LoVo (cell line): ENCODE results near the gene ZFP36.

Experiments used
- DNase-seq: peaks from one replicate; pipeline ENCODE4 v3.0.0-alpha.2; 2016; ENCODE audit warnings: low spot score

Gene ZFP36

GRCh38 chr19:39419003-39419402 lies 12.4 kb downstream of the ZFP36 start:
- DNase-seq = no peak

DNA sequence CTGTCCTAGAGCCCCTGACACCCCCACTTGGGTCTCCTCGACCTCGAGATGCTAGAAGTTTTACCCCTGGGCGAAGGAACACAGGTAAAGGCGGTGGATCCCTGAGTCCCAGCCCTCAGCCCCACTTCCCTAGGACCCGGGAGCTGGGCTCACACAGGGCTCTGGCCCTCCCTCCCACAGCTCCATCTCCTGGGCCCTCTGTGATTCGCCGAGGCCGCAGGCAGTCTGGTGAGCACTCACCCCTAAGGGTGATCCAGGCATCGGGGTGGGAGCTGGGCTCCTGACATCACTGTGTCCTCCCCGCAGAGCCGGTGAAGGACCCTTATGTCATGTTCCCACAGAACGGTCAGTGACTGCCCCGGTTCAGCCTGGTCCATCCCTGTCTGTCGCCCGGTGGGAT lies 14.1 kb downstream of the ZFP36 start:
- no peak for DNase-seq

DNA sequence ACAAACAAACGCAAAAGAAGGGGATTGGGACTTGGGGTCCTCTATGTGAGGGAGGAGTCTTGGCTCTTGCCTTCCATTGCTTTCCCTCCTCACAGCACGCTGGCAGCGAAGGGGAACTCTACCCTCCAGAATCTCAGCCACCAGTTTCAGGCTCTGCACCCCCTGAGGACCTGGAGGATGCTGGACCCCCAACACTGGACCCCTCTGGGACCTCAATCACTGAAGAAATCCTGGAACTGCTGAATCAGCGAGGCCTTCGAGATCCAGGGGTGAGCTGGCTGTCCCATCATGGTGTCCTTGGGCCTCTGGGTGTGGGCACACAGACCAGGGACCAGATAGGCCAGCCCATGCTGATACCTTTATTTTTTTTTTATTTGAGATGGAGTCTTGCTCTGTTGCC lies 15.4 kb downstream of the ZFP36 start:
- DNase-seq = no peak

GRCh38 chr19:39423258-39424086 lies 16.8 kb downstream of the ZFP36 start:
- no peak for DNase-seq

- no peak for DNase-seq
Observed at GRCh38 chr19:39424934-39425333, 18.3 kb downstream of the ZFP36 start.

GRCh38 chr19:39425744-39426143 lies 19.1 kb downstream of the ZFP36 start:
- DNase-seq = no peak

DNA sequence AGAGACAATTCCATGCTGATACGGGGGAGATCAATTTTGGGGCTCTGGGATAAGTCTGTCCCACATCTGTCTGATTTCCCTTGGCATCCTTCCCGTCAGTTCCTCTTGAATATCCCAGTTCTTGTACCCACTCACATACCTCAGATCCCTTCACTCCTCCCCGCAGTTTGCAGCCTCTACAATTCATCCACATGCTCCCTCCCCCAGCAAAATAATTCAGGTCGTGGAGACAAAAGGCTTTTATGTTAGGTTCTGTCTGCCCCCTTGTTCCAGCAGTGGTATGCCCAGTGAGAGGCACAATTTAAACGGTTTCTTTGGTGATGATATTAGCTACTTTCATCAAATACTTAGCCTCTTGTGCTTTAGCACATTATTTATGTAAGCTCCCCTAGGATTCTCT lies 19.5 kb downstream of the ZFP36 start:
- no peak for DNase-seq

GRCh38 chr19:39427707-39428106 lies 21.1 kb downstream of the ZFP36 start:
- DNase-seq = no peak

- no peak for DNase-seq
Observed at GRCh38 chr19:39428283-39429112, 21.9 kb downstream of the ZFP36 start.

DNA sequence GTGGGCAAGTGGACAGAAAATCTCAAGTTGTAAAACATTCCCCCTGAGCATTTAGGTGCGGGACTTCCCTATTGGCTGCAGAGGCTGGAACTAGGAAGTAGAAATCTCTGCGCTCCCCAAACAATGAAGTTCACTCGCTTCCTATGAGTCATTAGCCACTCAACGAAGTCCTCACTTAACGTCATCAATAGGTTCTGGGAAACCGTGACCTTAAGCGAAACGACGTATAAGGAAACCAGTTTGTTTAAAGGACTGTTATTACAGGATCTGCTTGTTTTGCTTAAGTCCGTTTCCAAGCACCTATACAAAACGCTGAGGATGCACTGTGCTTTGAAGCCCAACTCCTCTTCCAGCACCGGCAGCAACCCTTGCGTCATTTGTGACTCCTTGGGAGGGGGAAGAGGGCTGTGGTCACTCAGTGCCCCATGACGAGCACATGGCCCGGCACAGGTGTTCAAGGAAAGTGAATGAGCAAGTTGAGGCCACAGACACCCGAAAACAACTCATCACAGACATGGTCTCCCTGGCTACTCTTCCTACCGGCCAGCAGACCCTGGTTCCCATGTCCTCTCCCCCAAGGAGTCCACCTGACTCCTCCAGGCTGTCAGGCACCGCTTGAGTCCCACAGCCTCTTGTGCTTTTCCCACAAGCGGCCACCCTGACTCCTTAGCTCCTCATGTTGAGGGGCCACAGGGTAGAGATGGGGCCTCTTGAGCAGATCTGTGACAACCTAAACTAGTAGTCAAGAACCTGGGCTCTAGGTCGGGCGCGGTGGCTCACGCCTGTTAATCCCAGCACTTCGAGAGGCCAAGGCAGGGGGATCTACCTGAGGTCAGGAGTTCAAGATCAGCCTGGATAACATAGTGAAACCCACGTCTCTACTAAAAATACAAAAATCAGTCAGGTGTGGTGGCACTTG lies 24.3 kb downstream of the ZFP36 start:
- DNase-seq = peak; percentile 67

DNA sequence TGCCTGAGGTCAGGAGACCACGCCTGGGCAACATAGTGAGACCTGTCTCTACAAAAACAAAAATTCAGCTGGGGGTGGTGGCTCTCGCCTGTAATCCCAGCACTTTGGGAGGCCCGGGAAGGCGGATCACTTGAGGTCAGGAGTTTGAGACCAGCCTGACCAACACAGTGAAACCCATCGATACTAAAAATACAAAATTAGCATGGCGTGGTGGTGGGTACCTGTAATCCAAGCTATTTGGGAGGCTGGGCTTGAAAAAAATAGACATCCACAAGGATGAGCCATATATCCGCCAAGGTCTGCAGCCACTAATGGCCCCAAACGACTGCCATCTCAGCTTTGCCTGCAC lies 26.0 kb downstream of the ZFP36 start:
- DNase-seq = no peak

DNA sequence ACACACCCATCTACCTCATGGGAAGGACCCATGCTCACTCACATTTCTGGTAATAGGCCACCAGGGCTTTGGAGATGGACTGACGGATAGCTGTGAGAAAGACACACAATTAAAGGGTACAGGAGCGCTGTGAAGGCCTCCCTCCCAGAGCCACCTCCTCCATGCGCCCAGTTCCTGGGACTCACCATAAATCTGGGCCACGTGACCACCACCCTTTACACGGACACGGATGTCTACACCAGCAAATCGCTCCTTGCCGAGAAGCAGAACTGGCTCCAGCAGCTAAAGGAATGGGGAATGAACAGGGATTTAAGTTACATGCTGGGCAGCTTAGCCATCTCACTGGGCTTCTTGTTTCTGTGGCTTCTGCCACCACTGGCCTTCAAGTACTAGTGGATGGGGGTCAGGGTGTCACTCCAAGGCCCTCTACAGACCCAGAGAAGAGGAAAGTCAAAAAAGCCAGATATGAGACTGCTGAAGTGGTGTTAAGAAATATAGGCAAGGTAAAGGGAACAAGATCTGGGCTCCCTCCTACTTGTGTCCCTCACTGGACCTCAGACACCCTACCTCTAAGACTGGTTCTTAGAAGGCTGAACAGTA lies 26.9 kb downstream of the ZFP36 start:
- no peak for DNase-seq

- no peak for DNase-seq
Observed at GRCh38 chr19:39434123-39435076, 27.8 kb downstream of the ZFP36 start.

- peak; percentile 98 for DNase-seq
Observed at GRCh38 chr19:39435499-39436349, 29.1 kb downstream of the ZFP36 start, which contains the start of gene RPS16. Gene RPS16 (minus strand): TSS chr19:39435949. CDS start chr19:39435895, 54 bp downstream.

- DNase-seq = no peak
Observed at GRCh38 chr19:39436350-39436716, 29.7 kb downstream of the ZFP36 start.

- no peak for DNase-seq
Observed at GRCh38 chr19:39438270-39438934, 31.8 kb downstream of the ZFP36 start.

DNA sequence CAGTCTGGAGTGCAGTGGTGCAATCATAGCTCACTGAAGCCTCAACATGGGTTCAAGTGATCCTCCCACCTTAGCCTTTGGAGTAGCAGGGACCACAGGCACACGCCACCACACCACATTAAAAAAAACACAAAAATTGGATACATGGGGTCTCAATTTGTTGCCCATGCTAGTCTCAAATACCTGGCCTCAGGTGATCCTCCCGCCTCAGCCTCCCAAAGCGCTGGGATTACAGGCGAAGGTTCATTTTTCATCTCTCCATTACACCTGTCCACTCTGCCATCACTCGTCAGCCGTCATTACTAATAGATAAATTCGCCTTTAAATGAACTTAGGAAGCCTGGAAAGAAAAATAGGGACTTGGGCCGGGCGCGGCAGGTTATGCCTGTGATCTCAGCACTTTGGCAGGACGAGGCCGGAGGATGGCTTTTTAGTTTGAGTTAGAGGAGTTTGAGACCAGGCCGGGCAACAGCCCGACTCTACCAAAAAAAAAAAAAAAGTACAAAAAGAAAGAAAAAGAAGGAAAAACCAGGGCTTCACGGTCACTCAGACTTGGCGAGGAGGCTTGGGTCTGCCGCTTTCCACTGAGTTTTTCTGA lies 38.0 kb downstream of the ZFP36 start:
- DNase-seq = no peak

DNA sequence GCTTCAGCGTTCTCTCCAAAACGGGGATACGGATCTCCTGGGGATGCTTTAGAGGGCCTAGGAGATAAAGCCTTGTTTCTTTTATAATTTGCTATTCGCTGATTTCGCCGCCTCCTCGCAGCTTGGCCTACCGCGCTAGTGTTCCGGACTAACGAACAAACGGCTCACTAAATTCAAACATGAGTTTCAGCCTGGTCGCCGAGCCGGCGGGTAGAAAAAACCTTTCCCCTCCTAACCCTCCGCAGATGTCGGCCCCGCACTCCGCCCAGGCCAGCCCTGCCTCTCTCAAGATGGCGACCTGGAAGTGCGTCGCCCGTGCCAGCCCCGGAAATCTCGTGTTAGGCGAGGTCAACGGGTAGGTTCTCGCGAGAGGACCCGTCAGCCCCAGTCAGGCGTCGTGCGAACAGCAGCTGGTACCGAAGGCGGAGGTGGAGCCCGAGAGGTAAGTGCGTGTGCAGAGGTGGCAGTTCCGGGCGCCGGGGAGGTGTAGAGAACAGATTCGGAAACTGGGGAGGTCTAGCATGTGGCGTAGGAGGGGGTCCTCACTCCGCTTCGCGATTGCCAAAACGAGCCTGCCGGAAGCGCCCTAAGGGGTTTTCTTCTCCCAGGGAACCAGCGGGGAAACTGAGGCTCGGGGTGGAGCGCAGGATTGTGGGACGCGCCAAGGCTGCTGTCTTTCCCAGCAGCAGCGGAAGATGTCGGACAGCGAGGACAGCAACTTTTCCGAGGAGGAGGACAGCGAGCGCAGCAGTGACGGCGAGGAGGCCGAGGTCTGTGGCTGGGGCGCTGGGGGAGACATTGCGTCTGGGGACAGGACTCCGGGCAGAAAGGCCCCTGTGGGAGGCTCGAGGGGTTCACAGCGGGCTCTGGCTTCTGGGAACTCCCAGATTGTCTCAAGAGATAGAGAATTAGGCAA lies 38.8 kb downstream of the ZFP36 start, which contains the start of gene SUPT5H:
TSS of gene SUPT5H (plus strand) at position 387 of the 916 bp plus-strand sequence. CDS start at position 696, 309 bp downstream.
- peak; percentile 97 for DNase-seq
